ENCODE measurements around the gene PGA4. TPM values are rescaled to one million over a fixed set of nuclear protein-coding genes. Genes with fewer than 3 reads are reported as not detected.
"Not testable (repeated sequence)": the region's sequence is repeated elsewhere in the genome, so short reads cannot be mapped to it uniquely, and the experiment has no call there.

The PGA4 gene
- total and polyA plus RNA-seq, 4 donors, result 0.33 to 4.5 (median 1.8) TPM; not detected in 1

DNA sequence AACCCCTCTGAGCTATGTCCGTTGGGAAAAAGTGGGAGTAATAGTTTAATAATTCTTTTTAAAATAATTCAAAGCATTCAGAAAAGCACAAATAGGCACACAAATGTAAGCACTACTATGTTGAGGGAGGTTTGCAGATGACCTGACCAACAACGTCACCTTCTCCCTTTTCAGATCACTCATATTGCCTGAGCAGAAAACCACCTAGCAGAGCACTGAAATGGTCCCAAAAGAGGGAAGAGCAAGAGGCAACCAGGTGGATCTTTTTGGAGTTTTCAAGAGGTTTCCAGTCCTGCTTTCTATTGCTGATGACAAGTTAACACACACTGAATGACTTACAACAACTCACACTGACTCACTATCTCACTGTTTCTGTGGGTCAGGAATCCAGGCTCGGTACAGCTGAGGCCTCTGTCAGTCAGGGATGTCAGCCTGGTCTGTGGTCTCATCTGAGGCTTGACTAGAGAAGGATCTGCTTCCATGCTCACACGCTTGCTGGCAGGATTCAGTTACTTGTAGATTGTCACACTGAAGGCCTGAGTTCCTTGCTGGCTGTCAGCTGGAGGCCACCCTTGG is 23.1 kb upstream of the PGA4 start (continued):
- TF ChIP-seq, protein P1, sequence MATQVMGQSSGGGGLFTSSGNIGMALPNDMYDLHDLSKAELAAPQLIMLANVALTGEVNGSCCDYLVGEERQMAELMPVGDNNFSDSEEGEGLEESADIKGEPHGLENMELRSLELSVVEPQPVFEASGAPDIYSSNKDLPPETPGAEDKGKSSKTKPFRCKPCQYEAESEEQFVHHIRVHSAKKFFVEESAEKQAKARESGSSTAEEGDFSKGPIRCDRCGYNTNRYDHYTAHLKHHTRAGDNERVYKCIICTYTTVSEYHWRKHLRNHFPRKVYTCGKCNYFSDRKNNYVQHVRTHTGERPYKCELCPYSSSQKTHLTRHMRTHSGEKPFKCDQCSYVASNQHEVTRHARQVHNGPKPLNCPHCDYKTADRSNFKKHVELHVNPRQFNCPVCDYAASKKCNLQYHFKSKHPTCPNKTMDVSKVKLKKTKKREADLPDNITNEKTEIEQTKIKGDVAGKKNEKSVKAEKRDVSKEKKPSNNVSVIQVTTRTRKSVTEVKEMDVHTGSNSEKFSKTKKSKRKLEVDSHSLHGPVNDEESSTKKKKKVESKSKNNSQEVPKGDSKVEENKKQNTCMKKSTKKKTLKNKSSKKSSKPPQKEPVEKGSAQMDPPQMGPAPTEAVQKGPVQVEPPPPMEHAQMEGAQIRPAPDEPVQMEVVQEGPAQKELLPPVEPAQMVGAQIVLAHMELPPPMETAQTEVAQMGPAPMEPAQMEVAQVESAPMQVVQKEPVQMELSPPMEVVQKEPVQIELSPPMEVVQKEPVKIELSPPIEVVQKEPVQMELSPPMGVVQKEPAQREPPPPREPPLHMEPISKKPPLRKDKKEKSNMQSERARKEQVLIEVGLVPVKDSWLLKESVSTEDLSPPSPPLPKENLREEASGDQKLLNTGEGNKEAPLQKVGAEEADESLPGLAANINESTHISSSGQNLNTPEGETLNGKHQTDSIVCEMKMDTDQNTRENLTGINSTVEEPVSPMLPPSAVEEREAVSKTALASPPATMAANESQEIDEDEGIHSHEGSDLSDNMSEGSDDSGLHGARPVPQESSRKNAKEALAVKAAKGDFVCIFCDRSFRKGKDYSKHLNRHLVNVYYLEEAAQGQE (IDR thresholded peaks at IDR 0.05), result no peak
- TF ChIP-seq ATF3 (IDR thresholded peaks at IDR 0.05) (no peak), JUND (IDR thresholded peaks at IDR 0.05) (no peak), EGR1 (IDR thresholded peaks at IDR 0.05; ENCODE audit: low read depth in 2 of 2) (no peak)
- TF ChIP-seq, protein P2, sequence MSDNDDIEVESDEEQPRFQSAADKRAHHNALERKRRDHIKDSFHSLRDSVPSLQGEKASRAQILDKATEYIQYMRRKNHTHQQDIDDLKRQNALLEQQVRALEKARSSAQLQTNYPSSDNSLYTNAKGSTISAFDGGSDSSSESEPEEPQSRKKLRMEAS (IDR thresholded peaks at IDR 0.05), result no peak

GRCh38 chr11:61201476-61201875 is 20.7 kb upstream of the PGA4 start:
- H3K9me3 ChIP-seq (ENCODE audit: control insufficient read depth in 4 of 4, low read length in 3 of 4), result no peaks in the 10 kb centered on the region
- no peak overlapping the region for H3K27ac ChIP-seq (ENCODE audit: low read depth in 1 of 2, low read length in 2 of 2)
- no peak overlapping the region for H3K4me3 ChIP-seq (ENCODE audit: low read depth in 1 of 3, low read length in 3 of 3)
- no peaks in the 10 kb centered on the region for H3K27me3 ChIP-seq (ENCODE audit: control insufficient read depth in 4 of 4, insufficient read depth in 4 of 4, low read length in 3 of 4)
- H3K4me1 ChIP-seq (ENCODE audit: control insufficient read depth in 4 of 4, insufficient read depth in 4 of 4, low read length in 3 of 4), result no peaks in the 10 kb centered on the region
- H3K36me3 ChIP-seq (ENCODE audit: control insufficient read depth in 4 of 4, insufficient read depth in 3 of 4, low read depth in 1 of 4, low read length in 3 of 4), result no peaks in the 10 kb centered on the region
- TF ChIP-seq ZBTB33 (IDR thresholded peaks at IDR 0.05), result no peak
- no peak for TF ChIP-seq GABPA (IDR thresholded peaks at IDR 0.05 in 1 of 2, conservative IDR thresholded peaks at IDR 0.05 in 1 of 2)
- WGBS, result 93% methylated on average over 14 of the region's 14 CpGs
- H3K9ac ChIP-seq (ENCODE audit: low read depth in 1 of 2, low read length in 2 of 2), result no peak overlapping the region
- DNase-seq (ENCODE audit: low spot score), result no peak

DNA sequence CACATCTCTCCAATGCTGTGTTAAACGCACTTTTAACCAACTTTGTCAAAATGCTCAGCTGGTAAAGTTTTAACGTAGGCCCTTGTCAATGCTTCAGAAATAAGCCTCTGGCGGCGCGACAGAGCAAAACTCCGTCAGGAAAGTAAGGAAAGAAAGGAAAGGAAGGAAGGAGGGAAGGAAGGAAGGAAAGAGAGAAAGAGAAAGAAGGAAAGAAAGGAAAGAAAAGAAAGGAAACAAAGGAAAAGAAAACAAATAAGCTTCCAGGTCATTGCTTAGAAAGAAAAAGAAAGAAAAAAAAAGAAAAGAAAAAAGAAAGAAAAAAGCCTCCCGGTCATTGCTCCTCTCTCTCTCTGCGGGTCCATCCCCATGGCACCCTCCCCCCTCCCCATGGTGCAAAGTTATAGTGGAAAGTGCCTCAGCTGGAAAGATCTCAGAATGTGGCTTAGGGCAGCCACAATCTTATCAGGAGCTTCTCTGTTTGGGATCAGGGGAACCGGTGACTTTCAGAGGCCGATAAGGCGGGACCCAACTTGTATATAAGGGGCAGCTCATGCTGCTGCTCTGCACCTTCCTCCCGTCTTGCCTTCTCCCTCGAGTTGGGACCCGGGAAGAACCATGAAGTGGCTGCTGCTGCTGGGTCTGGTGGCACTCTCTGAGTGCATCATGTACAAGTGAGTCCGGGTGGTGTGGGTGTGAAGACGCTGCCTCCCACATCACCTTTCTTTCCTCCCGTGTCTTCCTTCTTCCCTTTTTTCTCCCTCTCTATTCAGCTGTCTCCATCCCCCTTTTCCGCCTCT is 19.0 kb upstream of the PGA4 start, which contains the start of gene PGA3:
PGA3 (plus strand) TSS at position 566 of the 797 bp plus-strand sequence; CDS start at position 616, 50 bp downstream.
- H3K9me3 ChIP-seq (ENCODE audit: control insufficient read depth in 4 of 4, low read length in 3 of 4); H3K4me1 ChIP-seq (ENCODE audit: control insufficient read depth in 4 of 4, insufficient read depth in 4 of 4, low read length in 3 of 4); H3K27me3 ChIP-seq (ENCODE audit: control insufficient read depth in 4 of 4, insufficient read depth in 4 of 4, low read length in 3 of 4); DNase-seq (ENCODE audit: low spot score); H3K27ac ChIP-seq (ENCODE audit: low read depth in 1 of 2, low read length in 2 of 2); H3K36me3 ChIP-seq (ENCODE audit: control insufficient read depth in 4 of 4, insufficient read depth in 3 of 4, low read depth in 1 of 4, low read length in 3 of 4); H3K9ac ChIP-seq (ENCODE audit: low read depth in 1 of 2, low read length in 2 of 2); H3K4me3 ChIP-seq (ENCODE audit: low read depth in 1 of 3, low read length in 3 of 3): not testable (repeated sequence)
- WGBS, result 48% methylated on average over 18 of the region's 18 CpGs

DNA sequence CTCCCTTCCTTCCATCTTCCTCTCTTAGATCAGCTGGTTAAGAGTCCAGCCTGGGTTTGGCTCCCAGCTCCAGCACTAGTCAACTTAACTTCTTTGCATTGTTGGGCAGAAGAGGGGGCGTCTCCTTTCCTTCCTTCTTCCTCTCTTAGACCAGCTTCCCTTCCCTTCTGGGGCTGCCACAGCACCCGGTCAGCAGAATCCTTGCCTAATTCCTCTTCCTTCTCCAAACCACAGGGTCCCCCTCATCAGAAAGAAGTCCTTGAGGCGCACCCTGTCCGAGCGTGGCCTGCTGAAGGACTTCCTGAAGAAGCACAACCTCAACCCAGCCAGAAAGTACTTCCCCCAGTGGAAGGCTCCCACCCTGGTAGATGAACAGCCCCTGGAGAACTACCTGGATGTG is 18.3 kb upstream of the PGA4 start:
- not testable (repeated sequence) for H3K36me3 ChIP-seq (ENCODE audit: control insufficient read depth in 4 of 4, insufficient read depth in 3 of 4, low read depth in 1 of 4, low read length in 3 of 4); H3K4me1 ChIP-seq (ENCODE audit: control insufficient read depth in 4 of 4, insufficient read depth in 4 of 4, low read length in 3 of 4); H3K27ac ChIP-seq (ENCODE audit: low read depth in 1 of 2, low read length in 2 of 2); H3K9ac ChIP-seq (ENCODE audit: low read depth in 1 of 2, low read length in 2 of 2); H3K4me3 ChIP-seq (ENCODE audit: low read depth in 1 of 3, low read length in 3 of 3); DNase-seq (ENCODE audit: low spot score); H3K9me3 ChIP-seq (ENCODE audit: control insufficient read depth in 4 of 4, low read length in 3 of 4); H3K27me3 ChIP-seq (ENCODE audit: control insufficient read depth in 4 of 4, insufficient read depth in 4 of 4, low read length in 3 of 4)
- 35% methylated on average over 2 of the region's 5 CpGs for WGBS

DNA sequence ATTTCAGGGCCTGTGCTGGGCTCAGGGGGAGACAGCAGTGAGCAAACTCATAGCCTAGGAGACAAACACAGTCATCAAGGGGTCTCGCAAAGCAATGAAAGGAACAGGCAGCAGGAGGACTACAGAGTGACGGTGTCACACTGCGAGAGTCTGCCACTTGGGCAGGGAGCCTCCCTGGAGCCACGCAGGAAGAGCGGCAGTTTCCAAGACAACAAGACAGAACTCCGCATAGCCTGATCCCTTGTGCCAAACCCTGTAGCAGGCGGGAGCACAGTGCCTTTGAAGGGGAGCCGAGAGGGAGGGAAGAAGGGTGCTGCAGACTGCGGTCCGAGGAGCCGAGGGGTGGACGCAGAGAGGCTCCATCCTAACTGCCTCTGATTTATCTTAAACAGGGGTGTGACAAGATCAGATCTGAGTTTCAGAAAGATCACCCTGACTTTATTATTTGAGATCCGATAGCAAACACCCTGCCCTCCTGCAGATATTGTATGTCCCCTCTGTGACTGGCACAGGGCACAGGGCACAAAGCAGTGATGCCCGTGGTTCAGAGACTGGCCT is 17.6 kb upstream of the PGA4 start:
- H3K9me3 ChIP-seq (ENCODE audit: control insufficient read depth in 4 of 4, low read length in 3 of 4); H3K9ac ChIP-seq (ENCODE audit: low read depth in 1 of 2, low read length in 2 of 2); H3K27ac ChIP-seq (ENCODE audit: low read depth in 1 of 2, low read length in 2 of 2); DNase-seq (ENCODE audit: low spot score); H3K4me3 ChIP-seq (ENCODE audit: low read depth in 1 of 3, low read length in 3 of 3); H3K4me1 ChIP-seq (ENCODE audit: control insufficient read depth in 4 of 4, insufficient read depth in 4 of 4, low read length in 3 of 4); H3K36me3 ChIP-seq (ENCODE audit: control insufficient read depth in 4 of 4, insufficient read depth in 3 of 4, low read depth in 1 of 4, low read length in 3 of 4); H3K27me3 ChIP-seq (ENCODE audit: control insufficient read depth in 4 of 4, insufficient read depth in 4 of 4, low read length in 3 of 4): not testable (repeated sequence)
- 70% methylated on average over 14 of the region's 14 CpGs for WGBS

Measured in liver (tissue), 9 donors.